Prostate gland (tissue), 2 donors: ENCODE results near the gene OR10C1.

Experiments
- POLR2AphosphoS5 ChIP-seq: sonication (generic); formaldehyde crosslinking; IDR thresholded peaks from one replicate; pipeline ENCODE4 v1.6.1; 2017; ENCODE audit warnings: antibody characterized with exemption
- TF ChIP-seq, protein P1 (sequence below), 4 experiments: fragments of 200-600 bp in 2 of 4; fragments of 450-650 bp in 2 of 4; sonication (generic) in 2 of 4; IDR thresholded peaks; 1 replicate in 3 of 4; 2 replicates in 1 of 4; pipeline ENCODE4 v1.5.1; 2016 to 2019; ENCODE audit warnings: antibody characterized with exemption in 4 of 4, mild to moderate bottlenecking in 2 of 4, moderate library complexity in 2 of 4

DNA sequence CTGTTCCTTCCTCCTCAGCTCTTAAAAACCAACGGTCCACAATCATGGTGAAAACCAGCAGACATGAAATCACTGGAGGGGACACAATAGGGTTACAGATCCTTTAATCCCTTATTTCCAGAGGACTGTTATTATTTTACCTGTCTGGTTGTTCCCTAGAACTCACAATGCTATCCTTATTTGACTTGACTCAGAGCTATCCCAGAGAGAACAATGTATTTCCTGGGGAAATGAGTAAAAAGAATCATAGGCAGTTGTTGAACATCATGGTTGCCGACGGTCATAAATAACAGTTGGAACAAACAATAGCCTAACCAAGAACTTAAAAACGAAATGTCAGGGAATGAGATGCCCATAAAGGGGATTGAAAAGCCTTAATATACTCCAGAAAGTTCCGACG is 27.1 kb downstream of the OR10C1 start:
- TF ChIP-seq, protein P1, sequence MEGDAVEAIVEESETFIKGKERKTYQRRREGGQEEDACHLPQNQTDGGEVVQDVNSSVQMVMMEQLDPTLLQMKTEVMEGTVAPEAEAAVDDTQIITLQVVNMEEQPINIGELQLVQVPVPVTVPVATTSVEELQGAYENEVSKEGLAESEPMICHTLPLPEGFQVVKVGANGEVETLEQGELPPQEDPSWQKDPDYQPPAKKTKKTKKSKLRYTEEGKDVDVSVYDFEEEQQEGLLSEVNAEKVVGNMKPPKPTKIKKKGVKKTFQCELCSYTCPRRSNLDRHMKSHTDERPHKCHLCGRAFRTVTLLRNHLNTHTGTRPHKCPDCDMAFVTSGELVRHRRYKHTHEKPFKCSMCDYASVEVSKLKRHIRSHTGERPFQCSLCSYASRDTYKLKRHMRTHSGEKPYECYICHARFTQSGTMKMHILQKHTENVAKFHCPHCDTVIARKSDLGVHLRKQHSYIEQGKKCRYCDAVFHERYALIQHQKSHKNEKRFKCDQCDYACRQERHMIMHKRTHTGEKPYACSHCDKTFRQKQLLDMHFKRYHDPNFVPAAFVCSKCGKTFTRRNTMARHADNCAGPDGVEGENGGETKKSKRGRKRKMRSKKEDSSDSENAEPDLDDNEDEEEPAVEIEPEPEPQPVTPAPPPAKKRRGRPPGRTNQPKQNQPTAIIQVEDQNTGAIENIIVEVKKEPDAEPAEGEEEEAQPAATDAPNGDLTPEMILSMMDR (IDR thresholded peaks at IDR 0.05) = no peak
- no peak for TF ChIP-seq POLR2AphosphoS5
